Kidney (tissue), 14 donors: ENCODE measurements around the gene TTC24. TPM values are rescaled to one million over a fixed set of nuclear protein-coding genes. Genes with fewer than 3 reads are reported as not detected.
"Not testable (repeated sequence)": the region's sequence is repeated elsewhere in the genome, so short reads cannot be mapped to it uniquely, and the experiment has no call there.

ENCODE experiments used
- DNase-seq, 5 donors: peaks; one replicate each; pipeline ENCODE4 v3.0.0-alpha.2; 2013 to 2020
- FAIRE-seq: peaks from 2 replicates; lab custom pipeline; 2012; peaks lifted over from hg19 to GRCh38; lab: Jason Lieb, UNC
- H3K27ac ChIP-seq, 2 donors: one replicate each; pipeline ENCODE4 v1.7.0; 2013; ENCODE audit warnings: low read depth in 2 of 2, low read length in 2 of 2, inconsistent platforms in 1 of 2
- H3K27me3 ChIP-seq: one replicate; pipeline ENCODE4 v1.7.1; 2013; ENCODE audit warnings: low read length, inconsistent platforms; ENCODE audit not compliant: control insufficient read depth, insufficient read depth
- H3K36me3 ChIP-seq, 3 donors: one replicate each; pipeline versions ENCODE4 v1.7.0 to v1.7.1; 2013; ENCODE audit warnings: low read length in 3 of 3, control low read depth in 1 of 3, inconsistent platforms in 1 of 3; ENCODE audit not compliant: insufficient read depth in 3 of 3, control insufficient read depth in 2 of 3
- H3K4me1 ChIP-seq, 3 donors: one replicate each; pipeline versions ENCODE4 v1.7.0 to v1.7.1; 2013; ENCODE audit warnings: low read length in 3 of 3, inconsistent platforms in 1 of 3, low read depth in 1 of 3; ENCODE audit not compliant: control insufficient read depth in 2 of 3, insufficient read depth in 2 of 3
- H3K4me3 ChIP-seq, 3 donors: one replicate each; pipeline versions ENCODE4 v1.7.0 to v1.8.1; 2013; ENCODE audit warnings: low read length in 3 of 3, control low read depth in 1 of 3, inconsistent platforms in 1 of 3
- H3K9ac ChIP-seq, 3 donors: one replicate each; pipeline versions ENCODE4 v1.7.0 to v1.7.1; 2013; ENCODE audit warnings: low read length in 3 of 3, control low read depth in 1 of 3, inconsistent platforms in 1 of 3
- H3K9me3 ChIP-seq, 3 donors: one replicate each; pipeline versions ENCODE4 v1.7.0 to v1.7.1; 2013; ENCODE audit warnings: low read length in 3 of 3, control low read depth in 1 of 3, inconsistent platforms in 1 of 3; ENCODE audit not compliant: control insufficient read depth in 2 of 3, insufficient read depth in 1 of 3
- intact Hi-C: fragments of 100-400 bp; cut with DNase I; formaldehyde crosslinking; loops from one replicate; pipeline ENCODE4 v1.11.1; 2022
- polyA plus RNA-seq: library from polyadenylated mRNA; stranded (reverse); fragments of 350-450 nt; fragmentation: Illumina TruSeq; extraction: RNeasy Lipid Tissue Mini Kit (QIAGEN cat#74804); gene quantifications from one replicate; pipeline ENCODE4 v1.2.3, GENCODE V29; 2014; ENCODE audit warnings: low read depth, low replicate concordance; ENCODE audit not compliant: insufficient read depth
- total RNA-seq: library from RNA; stranded (reverse); fragmentation: NEBNext Ultra II Directional; extraction: Animal tissue kit (Norgen Biotek cat#: 25700); gene quantifications from one replicate; pipeline ENCODE4 v1.2.1, GENCODE V29; 2021
- TF ChIP-seq, protein P1 (sequence below): IDR thresholded peaks from 3 replicates; pipeline ENCODE4 v1.5.1; 2012; ENCODE audit warnings: mild to moderate bottlenecking, moderate library complexity, borderline replicate concordance; ENCODE audit not compliant: insufficient read depth; ENCODE audit errors: extremely low read depth
- donor health status: control.
- donor health status: control.
- donor health status: control.
- donor health status: control.
- donor health status: control.
- donor health status: DM: yes; HTN: yes; CAD: no.
- donor health status: Normal renal cell carcinoma (clear cell type).

TTC24 gene
- total and polyA plus RNA-seq, 2 donors from 2014 or later = 0.57 TPM; not detected in 1

DNA sequence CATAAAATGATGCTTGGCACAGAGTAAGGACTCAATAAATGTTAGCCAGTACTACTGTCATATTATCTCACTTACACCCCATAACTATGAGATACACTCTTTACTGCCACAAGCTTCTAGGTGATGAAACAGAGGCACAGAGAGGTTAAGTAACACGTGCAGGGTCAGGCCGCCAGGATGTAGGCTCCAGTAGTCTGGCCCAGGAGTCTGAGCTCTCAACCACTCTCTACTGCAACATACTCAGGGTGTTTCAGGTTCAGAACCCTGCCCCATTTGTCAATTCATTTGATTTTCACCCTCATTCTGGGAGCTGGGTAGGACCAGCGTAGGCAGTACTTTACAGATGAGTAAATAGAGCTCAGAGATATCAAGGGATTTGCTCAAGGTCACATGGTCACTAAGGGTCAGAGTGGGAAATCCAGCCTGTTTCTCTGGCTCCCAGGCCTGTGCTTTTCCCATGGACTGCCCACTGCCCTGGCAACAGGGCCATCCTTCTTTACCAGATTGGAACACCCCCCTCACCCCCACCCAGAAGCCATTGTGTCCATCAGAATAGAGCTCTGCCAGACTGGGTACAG, 28.4 kb upstream of the TTC24 start:
- Histone ChIP-seq H3K27me3 (no peaks in the 10 kb centered on the region), H3K9ac (no peak overlapping the region), H3K9me3 (no peaks in the 10 kb centered on the region), H3K27ac (no peak overlapping the region), H3K4me3 (no peak overlapping the region), H3K36me3 (no peaks in the 10 kb centered on the region), H3K4me1 (no peaks in the 10 kb centered on the region)
- no peak for DNase-seq
- intact Hi-C loops = no loop called here
- TF ChIP-seq, protein P1, sequence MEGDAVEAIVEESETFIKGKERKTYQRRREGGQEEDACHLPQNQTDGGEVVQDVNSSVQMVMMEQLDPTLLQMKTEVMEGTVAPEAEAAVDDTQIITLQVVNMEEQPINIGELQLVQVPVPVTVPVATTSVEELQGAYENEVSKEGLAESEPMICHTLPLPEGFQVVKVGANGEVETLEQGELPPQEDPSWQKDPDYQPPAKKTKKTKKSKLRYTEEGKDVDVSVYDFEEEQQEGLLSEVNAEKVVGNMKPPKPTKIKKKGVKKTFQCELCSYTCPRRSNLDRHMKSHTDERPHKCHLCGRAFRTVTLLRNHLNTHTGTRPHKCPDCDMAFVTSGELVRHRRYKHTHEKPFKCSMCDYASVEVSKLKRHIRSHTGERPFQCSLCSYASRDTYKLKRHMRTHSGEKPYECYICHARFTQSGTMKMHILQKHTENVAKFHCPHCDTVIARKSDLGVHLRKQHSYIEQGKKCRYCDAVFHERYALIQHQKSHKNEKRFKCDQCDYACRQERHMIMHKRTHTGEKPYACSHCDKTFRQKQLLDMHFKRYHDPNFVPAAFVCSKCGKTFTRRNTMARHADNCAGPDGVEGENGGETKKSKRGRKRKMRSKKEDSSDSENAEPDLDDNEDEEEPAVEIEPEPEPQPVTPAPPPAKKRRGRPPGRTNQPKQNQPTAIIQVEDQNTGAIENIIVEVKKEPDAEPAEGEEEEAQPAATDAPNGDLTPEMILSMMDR = no peak
- FAIRE-seq = no peak

DNA sequence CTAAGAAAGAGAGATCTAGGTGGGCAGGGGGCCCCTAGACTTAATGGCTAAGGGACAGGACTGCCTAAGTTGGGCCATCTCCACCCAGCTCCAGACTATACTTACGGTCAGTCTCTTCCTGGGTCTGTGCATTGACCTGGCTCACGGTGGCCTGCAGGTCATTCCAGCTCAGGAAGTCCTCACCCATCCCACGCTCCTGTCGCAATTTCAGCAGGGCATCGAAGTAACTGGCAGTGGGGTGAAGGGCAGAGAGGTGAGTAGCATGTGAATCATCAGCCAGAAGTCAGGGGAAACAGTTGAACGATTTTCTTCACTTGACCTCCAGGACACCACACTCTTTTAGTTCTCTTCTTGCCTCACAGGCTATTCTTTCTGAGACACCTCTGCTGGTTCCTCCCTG, 27.7 kb upstream of the TTC24 start:
- Histone ChIP-seq H3K9ac (no peak overlapping the region), H3K4me1 (no peaks in the 10 kb centered on the region), H3K27ac (no peak overlapping the region), H3K9me3 (no peaks in the 10 kb centered on the region), H3K4me3 (no peak overlapping the region), H3K36me3 (no peaks in the 10 kb centered on the region), H3K27me3 (no peaks in the 10 kb centered on the region)
- TF ChIP-seq, protein P1 = no peak
- FAIRE-seq (no peak), DNase-seq (no peak)
- intact Hi-C loops = no loop called here

DNA sequence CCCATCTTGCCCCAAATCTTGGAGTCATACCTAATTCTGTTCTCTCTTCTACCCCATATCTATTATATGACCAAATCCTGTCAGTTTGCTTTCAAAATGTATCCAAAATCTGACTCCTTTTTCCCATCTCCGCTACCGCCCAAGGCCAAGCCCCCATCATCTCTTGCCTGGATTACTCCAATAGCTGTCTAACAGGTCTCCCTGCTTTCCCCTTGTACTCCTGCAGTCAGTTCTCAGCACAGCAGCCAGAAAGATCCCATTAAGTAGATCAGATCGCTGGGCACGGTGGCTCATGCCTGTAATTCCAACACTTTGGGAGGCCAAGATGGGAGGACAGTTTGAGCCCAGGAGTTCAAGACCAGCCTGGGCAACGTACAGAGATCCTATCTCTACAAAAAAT, 27.0 kb upstream of the TTC24 start:
- no peaks in the 10 kb centered on the region for H3K36me3 ChIP-seq
- H3K27me3 ChIP-seq = no peaks in the 10 kb centered on the region

DNA sequence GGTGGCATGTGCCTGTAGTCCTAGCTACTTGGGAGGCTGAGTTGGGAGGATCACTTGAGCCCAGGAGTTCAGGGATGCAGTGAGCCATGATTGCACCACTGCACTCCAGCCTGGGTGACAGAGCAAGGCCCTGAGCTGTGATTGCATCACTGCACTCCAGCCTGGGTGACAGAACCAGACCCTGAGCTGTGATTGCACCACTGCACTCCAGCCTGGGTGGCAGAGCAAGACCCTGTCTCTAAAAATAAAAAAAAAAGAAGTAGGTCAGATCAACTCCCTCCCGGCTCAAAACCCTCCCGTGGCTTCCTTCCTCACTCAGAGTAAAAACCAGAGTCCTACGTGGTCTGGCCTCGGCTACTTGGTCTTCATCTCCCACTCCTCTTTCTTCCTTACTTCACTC, 26.6 kb upstream of the TTC24 start:
- DNase-seq, H3K9me3 ChIP-seq, intact Hi-C loops: not testable (repeated sequence)

More for the DNA sequence above, 27.0 kb upstream of the TTC24 start:
- Histone ChIP-seq H3K9me3 (no peaks in the 10 kb centered on the region), H3K27ac (no peak overlapping the region), H3K4me3 (no peak overlapping the region), H3K4me1 (no peaks in the 10 kb centered on the region), H3K9ac (no peak overlapping the region)
- DNase-seq (no peak), FAIRE-seq (no peak)
- TF ChIP-seq, protein P1 = no peak
- intact Hi-C loops = no loop called here

More for the DNA sequence above, 26.6 kb upstream of the TTC24 start:
- not testable (repeated sequence) for H3K9ac ChIP-seq, H3K4me3 ChIP-seq, H3K27me3 ChIP-seq, FAIRE-seq, H3K4me1 ChIP-seq, H3K36me3 ChIP-seq, H3K27ac ChIP-seq
